DND-41 (cell line): Measurements from ENCODE around the gene VAPB.

Experiments
- ATAC-seq: fragments of 200-7000 bp; cut with Tn5 transposase; 3 replicates; pipeline ENCODE4 v1.9.1; 2021; ENCODE audit warnings: low read depth; ENCODE audit not compliant: insufficient read depth
- DNase-seq: peaks from one replicate; pipeline ENCODE4 v3.0.0-alpha.2; 2020
- H2AFZ ChIP-seq: 2 replicates; pipeline ENCODE4 v1.6.0; 2012; ENCODE audit warnings: low read depth, low read length
- H3K27ac ChIP-seq: 2 replicates; pipeline ENCODE4 v1.5.1; 2012; ENCODE audit warnings: low read length, inconsistent platforms
- H3K27me3 ChIP-seq: fragments of 200-600 bp; sonication (generic); 2 replicates; pipeline ENCODE4 v1.6.0; 2012; ENCODE audit warnings: low read length, mild to moderate bottlenecking, inconsistent platforms; ENCODE audit not compliant: insufficient read depth, poor library complexity
- H3K36me3 ChIP-seq: 2 replicates; pipeline ENCODE4 v1.5.1; 2012; ENCODE audit warnings: low read length, inconsistent platforms; ENCODE audit not compliant: insufficient read depth
- H3K4me1 ChIP-seq: 2 replicates; pipeline ENCODE4 v1.5.1; 2012; ENCODE audit warnings: mild to moderate bottlenecking, low read length; ENCODE audit not compliant: insufficient read depth
- H3K4me2 ChIP-seq: 2 replicates; pipeline ENCODE4 v1.6.0; 2012; ENCODE audit warnings: mild to moderate bottlenecking, moderate library complexity, low read length, inconsistent platforms; ENCODE audit not compliant: insufficient read depth
- H3K4me3 ChIP-seq, 2 experiments: fragments of 200-600 bp in 1 of 2; shearing (Covaris generic) in 1 of 2; 2 replicates each; pipeline ENCODE4 v1.5.1; 2012 to 2016; ENCODE audit warnings: inconsistent platforms in 2 of 2, low read length in 2 of 2, mild to moderate bottlenecking in 2 of 2, low read depth in 1 of 2, moderate library complexity in 1 of 2
- H3K79me2 ChIP-seq: 2 replicates; pipeline ENCODE4 v1.6.0; 2012; ENCODE audit warnings: low read length, inconsistent platforms; ENCODE audit not compliant: insufficient read depth
- H3K9ac ChIP-seq: 2 replicates; pipeline ENCODE4 v1.6.0; 2012; ENCODE audit warnings: low read depth, mild to moderate bottlenecking, inconsistent platforms, low read length, moderate library complexity
- H3K9me3 ChIP-seq: 2 replicates; pipeline ENCODE4 v1.5.1; 2012; ENCODE audit warnings: low read length, moderate library complexity, mild to moderate bottlenecking, inconsistent platforms; ENCODE audit not compliant: insufficient read depth, severe bottlenecking
- H4K20me1 ChIP-seq: 2 replicates; pipeline ENCODE4 v1.6.0; 2012; ENCODE audit warnings: low read length; ENCODE audit not compliant: insufficient read depth
- CTCF ChIP-seq: IDR thresholded peaks from 2 replicates; pipeline ENCODE4 v1.5.1; 2012; ENCODE audit warnings: borderline replicate concordance, low read length, moderate library complexity, mild to moderate bottlenecking; ENCODE audit not compliant: poor library complexity, severe bottlenecking; ENCODE audit errors: extremely low read depth
- EZH2 ChIP-seq: IDR thresholded peaks from 3 replicates; pipeline ENCODE4 v1.6.1; 2012; ENCODE audit warnings: borderline replicate concordance, low read depth, mild to moderate bottlenecking, moderate library complexity, low read length, inconsistent platforms; ENCODE audit not compliant: severe bottlenecking

Gene VAPB

DNA sequence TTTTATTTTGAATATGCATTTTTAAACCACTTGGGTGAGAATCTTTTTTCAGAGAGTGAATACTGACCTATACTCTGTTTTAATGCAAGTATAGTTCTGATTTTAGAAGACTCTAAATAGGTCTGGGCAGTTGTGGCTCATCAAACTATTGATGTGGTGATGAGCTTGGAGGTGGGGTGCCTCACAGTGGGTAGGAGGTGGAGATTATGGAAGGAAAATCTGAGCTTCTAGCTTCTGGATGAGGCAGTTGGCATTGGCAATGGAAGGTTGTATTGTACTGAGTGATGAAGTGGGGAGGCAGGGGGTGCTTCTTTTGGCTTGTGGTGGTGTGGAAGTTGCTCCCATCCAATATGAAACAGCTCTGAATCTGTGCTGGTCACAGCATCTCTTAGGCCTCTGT lies 52.7 kb downstream of the VAPB start:
- Histone ChIP-seq H3K79me2 (peaks cover 58% of the 10 kb centered on the region), H3K4me1 (no peaks in the 10 kb centered on the region), H3K4me3 (no peak overlapping the region), H4K20me1 (peaks cover 53% of the 10 kb centered on the region), H3K36me3 (peaks cover 93% of the 10 kb centered on the region), H3K9me3 (no peaks in the 10 kb centered on the region), H3K27ac (no peak overlapping the region), H3K27me3 (no peaks in the 10 kb centered on the region), H3K9ac (no peak overlapping the region), H3K4me2 (no peak overlapping the region), H2AFZ (no peak overlapping the region)
- TF ChIP-seq EZH2 = no peak
- no peak for TF ChIP-seq CTCF
- DNase-seq (no peak), ATAC-seq (no peak)

- DNase-seq = no peak
- Histone ChIP-seq H3K9ac (no peak overlapping the region), H3K4me3 (no peak overlapping the region), H3K4me2 (no peak overlapping the region), H3K4me1 (no peaks in the 10 kb centered on the region), H3K9me3 (no peaks in the 10 kb centered on the region), H4K20me1 (peaks cover 31% of the 10 kb centered on the region), H3K79me2 (peaks cover 27% of the 10 kb centered on the region), H3K27ac (no peak overlapping the region), H3K27me3 (no peaks in the 10 kb centered on the region), H3K36me3 (peaks cover 95% of the 10 kb centered on the region), H2AFZ (no peak overlapping the region)
- no peak for TF ChIP-seq EZH2
- no peak for TF ChIP-seq CTCF
- no peak for ATAC-seq
Measured at GRCh38 chr20:58444746-58445255, 55.8 kb downstream of the VAPB start.

GRCh38 chr20:58446264-58446959 lies 57.4 kb downstream of the VAPB start:
- TF ChIP-seq CTCF (no peak), EZH2 (no peak)
- no peak for ATAC-seq
- DNase-seq = no peak
- Histone ChIP-seq H3K27ac (no peak overlapping the region), H3K4me1 (no peaks in the 10 kb centered on the region), H3K9ac (no peak overlapping the region), H3K4me2 (no peak overlapping the region), H3K79me2 (peaks cover 16% of the 10 kb centered on the region), H3K36me3 (peaks cover 87% of the 10 kb centered on the region), H3K9me3 (no peaks in the 10 kb centered on the region), H3K4me3 (no peak overlapping the region), H2AFZ (no peak overlapping the region), H4K20me1 (peaks cover 24% of the 10 kb centered on the region), H3K27me3 (no peaks in the 10 kb centered on the region)
